Thoracic aorta (tissue), 2 donors: ENCODE measurements around the gene MRM2. TPM values are rescaled to one million over a fixed set of nuclear protein-coding genes. Genes with fewer than 3 reads are reported as not detected.
"Not testable (repeated sequence)": the region's sequence is repeated elsewhere in the genome, so short reads cannot be mapped to it uniquely, and the experiment has no call there.

Experiments used
- ATAC-seq: fragments of 150-250 bp; one replicate; pipeline ENCODE4 v1.8.0; 2017; ENCODE audit warnings: low read depth; ENCODE audit not compliant: insufficient number of reproducible peaks, low FRiP score
- DNase-seq: peaks from one replicate; pipeline ENCODE4 v3.0.0-alpha.2; 2020; ENCODE audit warnings: low spot score
- H3K27ac ChIP-seq, 2 donors: fragments of 200-600 bp; sonication (generic); 1 replicate in 1 of 2; 2 replicates in 1 of 2; pipeline ENCODE4 v1.5.1; 2016; ENCODE audit warnings: mild to moderate bottlenecking in 2 of 2, moderate library complexity in 2 of 2
- H3K27me3 ChIP-seq: fragments of 200-600 bp; sonication (generic); replicated peaks from 2 replicates; pipeline ENCODE4 v1.6.0; 2016; ENCODE audit warnings: mild to moderate bottlenecking; ENCODE audit not compliant: insufficient read depth
- H3K36me3 ChIP-seq: fragments of 200-600 bp; sonication (generic); one replicate; pipeline ENCODE4 v1.5.1; 2016
- H3K4me1 ChIP-seq, 2 donors: fragments of 200-600 bp; sonication (generic); 1 replicate in 1 of 2; 2 replicates in 1 of 2; pipeline versions ENCODE4 v1.5.1 to v1.6.0; 2016; ENCODE audit warnings: low read depth in 2 of 2, mild to moderate bottlenecking in 1 of 2; ENCODE audit not compliant: control insufficient read depth in 1 of 2
- H3K4me3 ChIP-seq: fragments of 200-600 bp; sonication (generic); 2 replicates; pipeline ENCODE4 v1.5.1; 2016; ENCODE audit warnings: mild to moderate bottlenecking
- H3K9me3 ChIP-seq: fragments of 200-600 bp; sonication (generic); 2 replicates; pipeline ENCODE4 v1.5.1; 2016
- CTCF ChIP-seq: fragments of 200-600 bp; sonication (generic); IDR thresholded peaks from one replicate; pipeline ENCODE4 v1.5.1; 2019; ENCODE audit warnings: antibody characterized with exemption
- total RNA-seq, 2 donors: library from RNA; depleted of rRNA; stranded (reverse); fragments of >200 nt; gene quantifications; one replicate each; pipeline versions ENCODE4 v1.1.0 to v1.2.3, GENCODE V29; 2016

MRM2 gene
- total RNA-seq, 2 donors from 2014 or later, result 12.5 to 16.6 TPM

DNA sequence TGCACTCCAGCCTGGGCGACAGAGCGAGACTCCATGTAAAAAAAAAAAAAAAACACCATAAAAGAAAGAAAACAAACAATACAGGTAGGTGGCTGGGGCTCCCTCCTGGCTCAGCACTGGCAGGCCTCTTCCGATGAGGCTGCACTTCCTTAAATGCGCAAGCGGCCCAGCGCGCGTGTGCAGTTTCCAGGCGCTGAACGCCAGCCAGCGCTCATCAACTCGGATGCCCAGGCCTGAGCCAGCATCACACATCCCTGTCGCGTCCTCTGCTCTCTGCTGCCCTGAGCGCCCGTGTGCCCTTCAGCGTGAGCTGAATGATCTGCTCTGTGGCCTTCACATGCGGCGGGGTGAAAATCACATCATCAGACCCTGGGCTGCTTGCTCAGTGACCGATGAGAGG lies 31.9 kb upstream of the MRM2 start:
- H3K4me3 ChIP-seq, result no peak overlapping the region
- ATAC-seq, result no peak
- peaks cover 15% of the 10 kb centered on the region for H3K36me3 ChIP-seq
- H3K27me3 ChIP-seq, result no peaks in the 10 kb centered on the region
- no peak overlapping the region for H3K27ac ChIP-seq
- H3K9me3 ChIP-seq, result no peaks in the 10 kb centered on the region
- no peaks in the 10 kb centered on the region for H3K4me1 ChIP-seq
- no peak for TF ChIP-seq CTCF
- DNase-seq, result no peak

DNA sequence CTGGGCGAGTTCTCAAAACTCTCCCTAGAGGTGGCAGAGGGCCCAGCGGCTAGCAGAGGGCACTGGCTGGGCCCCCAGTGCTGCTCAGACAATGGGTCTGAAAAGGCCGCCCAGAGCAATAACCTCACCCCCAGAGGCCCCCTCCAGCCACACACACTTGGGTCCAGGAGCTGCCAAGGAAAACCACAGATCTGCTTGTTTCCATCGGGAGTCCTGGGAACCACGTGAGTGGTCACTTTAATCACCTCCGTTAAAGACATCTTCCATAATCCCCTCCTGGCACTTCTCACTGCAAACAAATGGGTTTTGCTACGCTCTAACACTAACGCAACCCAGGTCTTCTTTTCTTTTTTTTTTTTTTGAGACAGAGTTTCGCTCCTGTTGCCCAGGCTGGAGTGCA lies 30.0 kb upstream of the MRM2 start:
- Histone ChIP-seq H3K4me3 (no peak overlapping the region), H3K9me3 (no peaks in the 10 kb centered on the region), H3K36me3 (peaks cover 13% of the 10 kb centered on the region), H3K27ac (no peak overlapping the region), H3K4me1 (no peaks in the 10 kb centered on the region), H3K27me3 (no peaks in the 10 kb centered on the region)
- DNase-seq (no peak), ATAC-seq (no peak)
- no peak for TF ChIP-seq CTCF

DNA sequence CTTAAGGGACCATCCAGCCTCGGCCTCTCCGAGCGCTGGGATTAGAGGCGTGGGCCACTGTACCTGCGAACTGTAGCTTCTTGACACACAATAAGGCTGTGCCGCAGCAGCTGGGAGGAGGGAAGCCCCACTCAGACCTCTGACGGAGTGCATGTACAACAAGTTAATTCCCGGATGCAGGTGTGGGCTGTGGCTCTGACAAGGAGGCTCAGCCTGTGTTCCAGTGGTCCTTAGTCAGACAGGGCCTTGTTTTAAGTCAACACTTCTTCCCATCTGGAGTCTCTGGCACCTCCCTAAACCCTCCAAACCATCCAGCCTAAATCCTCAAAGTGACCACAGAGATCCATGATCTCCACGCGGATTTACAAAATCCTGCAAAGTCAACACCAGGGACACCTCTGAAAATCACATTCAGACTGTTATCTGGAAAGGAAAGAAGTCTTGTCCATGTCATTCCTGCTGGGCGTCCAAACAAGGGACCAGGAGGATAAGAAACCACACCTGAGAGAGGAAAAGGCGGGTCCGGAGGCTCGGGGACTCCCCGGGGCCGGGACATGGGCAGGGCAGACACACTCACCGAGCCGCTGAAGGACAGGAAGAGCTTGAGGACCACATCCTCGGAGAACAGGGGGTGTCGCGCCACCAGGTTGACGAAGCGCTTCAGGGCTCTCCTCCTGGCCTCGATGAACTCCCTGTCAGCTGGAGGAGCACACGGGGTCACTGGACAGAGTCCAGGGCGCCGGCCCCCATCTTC lies 29.4 kb upstream of the MRM2 start:
- H3K27ac ChIP-seq, result no peak overlapping the region
- no peak for ATAC-seq
- peaks cover 11% of the 10 kb centered on the region for H3K36me3 ChIP-seq

GRCh38 chr7:2270495-2270894 lies 28.5 kb upstream of the MRM2 start:
- no peak overlapping the region for H3K27ac ChIP-seq
- peaks cover 11% of the 10 kb centered on the region for H3K36me3 ChIP-seq
- H3K4me1 ChIP-seq, result no peaks in the 10 kb centered on the region
- H3K9me3 ChIP-seq, result no peaks in the 10 kb centered on the region
- DNase-seq (no peak), ATAC-seq (no peak)
- H3K4me3 ChIP-seq, result no peak overlapping the region
- H3K27me3 ChIP-seq, result no peaks in the 10 kb centered on the region
- TF ChIP-seq CTCF, result no peak

More for the DNA sequence above, 29.4 kb upstream of the MRM2 start:
- Histone ChIP-seq H3K4me3 (no peak overlapping the region), H3K9me3 (no peaks in the 10 kb centered on the region), H3K4me1 (no peaks in the 10 kb centered on the region), H3K27me3 (no peaks in the 10 kb centered on the region)
- no peak for TF ChIP-seq CTCF
- DNase-seq, result no peak

DNA sequence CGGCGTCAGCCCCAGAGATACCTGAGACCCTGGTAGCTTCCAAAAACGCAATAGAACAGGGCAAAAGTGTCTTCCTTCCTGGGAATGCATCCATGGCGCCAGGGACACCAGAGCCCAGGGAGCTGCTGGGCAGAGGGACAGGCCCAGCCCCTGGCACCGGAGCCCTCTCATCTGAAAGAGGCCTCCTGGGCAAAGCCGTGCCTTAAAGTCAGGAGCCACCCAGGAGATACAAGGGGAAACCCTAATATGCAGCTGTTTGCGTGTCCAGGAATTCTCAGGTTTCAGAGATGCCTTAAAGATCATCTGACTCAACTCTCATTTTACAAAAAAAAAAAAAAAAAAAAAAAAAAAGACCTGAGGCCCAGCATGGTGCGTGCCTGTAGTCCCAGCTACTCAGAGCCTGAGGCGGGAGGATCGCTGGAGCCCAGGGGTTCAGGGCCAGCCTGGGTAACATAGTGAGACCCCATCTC lies 28.0 kb upstream of the MRM2 start:
- no peak for TF ChIP-seq CTCF
- no peak for ATAC-seq
- H3K4me3 ChIP-seq, result no peak overlapping the region
- H3K9me3 ChIP-seq, result no peaks in the 10 kb centered on the region
- no peak for DNase-seq
- H3K4me1 ChIP-seq, result no peaks in the 10 kb centered on the region
- no peak overlapping the region for H3K27ac ChIP-seq
- H3K27me3 ChIP-seq, result no peaks in the 10 kb centered on the region
- H3K36me3 ChIP-seq, result peaks cover 11% of the 10 kb centered on the region

GRCh38 chr7:2269089-2269990 lies 27.3 kb upstream of the MRM2 start:
- not testable (repeated sequence) for ATAC-seq, H3K4me1 ChIP-seq, H3K27me3 ChIP-seq, H3K27ac ChIP-seq, DNase-seq, H3K9me3 ChIP-seq, H3K36me3 ChIP-seq, H3K4me3 ChIP-seq
